IMR-90 (cell line): ENCODE results near the gene MTA1.

Experiments used
- MAFK ChIP-seq: IDR thresholded peaks from 2 replicates; pipeline ENCODE4 v1.6.1; 2012; ENCODE audit warnings: low read depth, low read length, improper control_type of control experiment
- MAZ ChIP-seq: IDR thresholded peaks from 2 replicates; pipeline ENCODE4 v1.6.1; 2012; ENCODE audit warnings: low read depth, mild to moderate bottlenecking, low read length, improper control_type of control experiment, moderate library complexity, borderline replicate concordance
- POLR2A ChIP-seq: IDR thresholded peaks from 2 replicates; pipeline ENCODE4 v1.6.1; 2012; ENCODE audit warnings: mild to moderate bottlenecking, low read depth, low read length
- RAD21 ChIP-seq: IDR thresholded peaks from 2 replicates; pipeline ENCODE4 v1.6.1; 2012; ENCODE audit warnings: low read length, improper control_type of control experiment
- RCOR1 ChIP-seq: IDR thresholded peaks from 2 replicates; pipeline ENCODE4 v1.6.1; 2012; ENCODE audit warnings: mild to moderate bottlenecking, low read length, improper control_type of control experiment; ENCODE audit not compliant: insufficient replicate concordance
- SMC3 ChIP-seq: fragments of 150-350 bp; IDR thresholded peaks from 2 replicates; pipeline ENCODE4 v1.6.1; 2016; ENCODE audit warnings: low read depth, mild to moderate bottlenecking, antibody characterized with exemption, low read length, moderate library complexity
- TF ChIP-seq, protein P1 (sequence below): conservative IDR thresholded peaks from 2 replicates; pipeline ENCODE4 v1.5.1; 2012; ENCODE audit warnings: mild to moderate bottlenecking, low read depth, low read length, improper control_type of control experiment

DNA sequence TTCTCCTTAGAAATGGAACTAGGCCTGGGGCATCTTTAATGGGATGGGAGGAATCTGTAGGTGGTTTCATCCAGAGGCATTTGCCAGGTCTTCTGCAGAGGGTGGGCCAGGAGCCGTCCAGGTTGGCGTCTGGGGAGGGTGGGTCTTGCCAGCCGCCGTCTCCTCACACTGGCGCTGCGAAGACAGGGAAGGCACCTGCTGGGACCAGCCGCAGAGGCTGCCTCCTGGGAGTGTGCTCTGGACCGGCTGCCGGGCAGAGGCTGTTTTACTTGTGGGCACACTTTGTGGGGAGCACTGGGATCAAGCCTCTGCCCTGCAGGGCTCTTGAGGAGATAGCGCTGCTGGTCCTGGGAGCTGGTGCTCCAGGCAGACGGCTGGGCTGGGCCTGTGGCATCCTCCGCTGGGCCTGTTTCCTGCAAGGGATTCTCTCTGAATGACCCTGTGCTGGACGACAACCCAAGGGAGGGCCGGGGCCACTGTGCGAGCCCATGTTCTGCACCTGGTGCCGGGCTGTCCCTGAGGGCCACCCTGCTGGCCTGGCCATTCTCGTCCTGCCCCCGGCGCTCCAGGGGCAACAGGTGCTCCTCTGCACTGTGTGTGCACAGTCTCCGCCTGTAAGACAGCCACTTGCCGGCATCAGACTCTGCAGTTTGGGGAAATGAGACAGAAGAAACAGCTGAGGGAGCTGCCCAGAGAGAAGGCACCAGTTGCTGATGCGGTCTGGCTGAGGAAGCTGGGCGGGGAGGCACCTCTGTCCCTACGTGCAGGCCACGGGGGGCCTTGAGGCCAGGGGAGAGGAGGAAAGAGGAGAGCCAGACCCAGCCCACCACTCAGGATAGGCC is 31.3 kb upstream of the MTA1 start:
- TF ChIP-seq SMC3, result no peak
- TF ChIP-seq, protein P1, sequence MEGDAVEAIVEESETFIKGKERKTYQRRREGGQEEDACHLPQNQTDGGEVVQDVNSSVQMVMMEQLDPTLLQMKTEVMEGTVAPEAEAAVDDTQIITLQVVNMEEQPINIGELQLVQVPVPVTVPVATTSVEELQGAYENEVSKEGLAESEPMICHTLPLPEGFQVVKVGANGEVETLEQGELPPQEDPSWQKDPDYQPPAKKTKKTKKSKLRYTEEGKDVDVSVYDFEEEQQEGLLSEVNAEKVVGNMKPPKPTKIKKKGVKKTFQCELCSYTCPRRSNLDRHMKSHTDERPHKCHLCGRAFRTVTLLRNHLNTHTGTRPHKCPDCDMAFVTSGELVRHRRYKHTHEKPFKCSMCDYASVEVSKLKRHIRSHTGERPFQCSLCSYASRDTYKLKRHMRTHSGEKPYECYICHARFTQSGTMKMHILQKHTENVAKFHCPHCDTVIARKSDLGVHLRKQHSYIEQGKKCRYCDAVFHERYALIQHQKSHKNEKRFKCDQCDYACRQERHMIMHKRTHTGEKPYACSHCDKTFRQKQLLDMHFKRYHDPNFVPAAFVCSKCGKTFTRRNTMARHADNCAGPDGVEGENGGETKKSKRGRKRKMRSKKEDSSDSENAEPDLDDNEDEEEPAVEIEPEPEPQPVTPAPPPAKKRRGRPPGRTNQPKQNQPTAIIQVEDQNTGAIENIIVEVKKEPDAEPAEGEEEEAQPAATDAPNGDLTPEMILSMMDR, result no peak
- TF ChIP-seq RCOR1, result no peak
- TF ChIP-seq POLR2A, result no peak
- no peak for TF ChIP-seq MAFK
- no peak for TF ChIP-seq MAZ
- TF ChIP-seq RAD21, result no peak
